K562 (cell line): ENCODE results near the gene NFE2. TPM values are rescaled to one million over a fixed set of nuclear protein-coding genes. Genes with fewer than 3 reads are reported as not detected.
A peak's percentile ranks its signal among the peaks of the same experiment; 100 is the strongest.

ENCODE experiments used
- ATAC-seq: fragments of 200-7000 bp; cut with Tn5 transposase; 3 replicates; pipeline ENCODE4 v1.9.1; 2020; ENCODE audit warnings: moderate library complexity
- BruUV-seq: library from RNA; stranded (reverse); fragments of 400-500 nt; replicated peaks from 2 replicates; lab custom pipeline; 2021; lab: Mats Ljungman, UMichigan
- CTCF ChIA-PET: fragments of 300-600 bp; formaldehyde crosslinking; extraction: SDS; loops from one replicate; lab custom pipeline; 2021; ENCODE audit warnings: low intra/inter-chr PET ratio; lab: Yijun Ruan, JAX
- POLR2A ChIA-PET: fragments of 300-600, 350-650 bp; sonication (Branson Sonifier 250); formaldehyde crosslinking; extraction: SDS; loops from one replicate; lab custom pipeline; 2021; ENCODE audit warnings: antibody characterized with exemption, inconsistent platforms; lab: Yijun Ruan, JAX
- DNase-seq, 4 experiments: peaks; one replicate each; pipeline versions ENCODE4 v3.0.0 to v3.0.0-alpha.2; 2011 to 2018; ENCODE audit warnings: low spot score in 3 of 4, mixed read lengths in 3 of 4; ENCODE audit errors: extremely low read depth in 1 of 4
- FAIRE-seq: peaks from 2 replicates; lab custom pipeline; 2011; peaks lifted over from hg19 to GRCh38; lab: Jason Lieb, UNC
- H2AFZ ChIP-seq: 2 replicates; pipeline ENCODE4 v1.6.0; 2011; ENCODE audit warnings: low read depth, low read length, control low read depth, inconsistent platforms
- H3K27ac ChIP-seq: fragments of 200-600 bp; 3 replicates; pipeline ENCODE4 v1.8.0; 2011; ENCODE audit warnings: low read depth, mild to moderate bottlenecking, control low read depth, inconsistent platforms, low read length, moderate library complexity, mixed read lengths; ENCODE audit errors: extremely low read depth
- H3K27me3 ChIP-seq, 2 experiments: fragments of 300-600 bp in 1 of 2; 2 replicates in 1 of 2; 3 replicates in 1 of 2; pipeline versions ENCODE4 v1.6.0 to v1.8.0; 2011; ENCODE audit warnings: inconsistent platforms in 2 of 2, low read length in 2 of 2, mild to moderate bottlenecking in 1 of 2, mixed read lengths in 1 of 2, moderate library complexity in 1 of 2; ENCODE audit not compliant: control insufficient read depth in 2 of 2, insufficient read depth in 2 of 2
- H3K36me3 ChIP-seq: fragments of 300-600 bp; 3 replicates; pipeline ENCODE4 v1.8.0; 2011; ENCODE audit warnings: mild to moderate bottlenecking, low read length, inconsistent platforms; ENCODE audit not compliant: control insufficient read depth, insufficient read depth
- H3K4me1 ChIP-seq, 2 experiments: fragments of 200-600 bp in 1 of 2; replicated peaks in 1 of 2; 2 replicates in 1 of 2; 3 replicates in 1 of 2; pipeline versions ENCODE4 v1.5.1 to v1.8.0; 2011; ENCODE audit warnings: inconsistent platforms in 2 of 2, low read length in 2 of 2, mild to moderate bottlenecking in 1 of 2, mixed read lengths in 1 of 2, moderate library complexity in 1 of 2; ENCODE audit not compliant: control insufficient read depth in 2 of 2, insufficient read depth in 2 of 2
- H3K4me2 ChIP-seq: 2 replicates; pipeline ENCODE4 v1.6.1; 2011; ENCODE audit warnings: low read length, control low read depth, inconsistent platforms, mixed read lengths; ENCODE audit not compliant: insufficient read depth
- H3K4me3 ChIP-seq: fragments of 200-600 bp; sonication (generic), shearing (Covaris generic); 2 replicates; pipeline ENCODE4 v1.5.1; 2016; ENCODE audit warnings: control low read depth, inconsistent platforms
- H3K79me2 ChIP-seq: fragments of 200-600 bp; 3 replicates; pipeline ENCODE4 v1.8.0; 2011; ENCODE audit warnings: low read length, inconsistent platforms; ENCODE audit not compliant: control insufficient read depth, insufficient read depth
- H3K9ac ChIP-seq, 2 experiments: 2 replicates each; pipeline versions ENCODE4 v1.6.0 to v1.6.1; 2011; ENCODE audit warnings: low read depth in 2 of 2, low read length in 2 of 2, control low read depth in 1 of 2, inconsistent platforms in 1 of 2, mild to moderate bottlenecking in 1 of 2, mixed read lengths in 1 of 2; ENCODE audit not compliant: insufficient read depth in 1 of 2
- H3K9me1 ChIP-seq: one replicate; pipeline ENCODE4 v1.6.0; 2011; ENCODE audit warnings: inconsistent platforms, mild to moderate bottlenecking, low read length, moderate library complexity; ENCODE audit not compliant: control insufficient read depth, insufficient read depth
- H3K9me3 ChIP-seq: replicated peaks from 2 replicates; pipeline ENCODE4 v1.5.1; 2011; ENCODE audit warnings: low read depth, low read length, inconsistent platforms; ENCODE audit not compliant: control insufficient read depth, insufficient read depth
- H4K20me1 ChIP-seq: replicated peaks from 2 replicates; pipeline ENCODE4 v1.6.1; 2011; ENCODE audit warnings: low read length, inconsistent platforms, mixed read lengths; ENCODE audit not compliant: control insufficient read depth, insufficient read depth
- ASH1L ChIP-seq: fragments of 450-650 bp; IDR thresholded peaks from 2 replicates; pipeline ENCODE4 v1.6.1; 2018; ENCODE audit warnings: borderline replicate concordance, mild to moderate bottlenecking, low read depth; ENCODE audit not compliant: partially characterized antibody
- BRD9 ChIP-seq: fragments of 450-650 bp; IDR thresholded peaks from 2 replicates; pipeline ENCODE4 v1.6.1; 2018; ENCODE audit warnings: low read depth; ENCODE audit not compliant: partially characterized antibody
- CTBP1 ChIP-seq: fragments of 450-650 bp; IDR thresholded peaks from 2 replicates; pipeline ENCODE4 v1.6.1; 2016; ENCODE audit warnings: borderline replicate concordance
- FOXK2 ChIP-seq, 2 experiments: fragments of 450-650 bp; IDR thresholded peaks in 1 of 2; conservative IDR thresholded peaks in 1 of 2; 2 replicates each; pipeline ENCODE4 v1.6.1; 2016; ENCODE audit warnings: low read depth in 2 of 2, mild to moderate bottlenecking in 1 of 2
- GMEB1 ChIP-seq: fragments of 250-450 bp; sonication (Bioruptor Pico); IDR thresholded peaks from 2 replicates; pipeline ENCODE4 v1.4.0; 2020; ENCODE audit warnings: mild to moderate bottlenecking
- HDGF ChIP-seq: fragments of 450-650 bp; IDR thresholded peaks from 2 replicates; pipeline ENCODE4 v1.6.1; 2016
- KLF1 ChIP-seq: fragments of 450-650 bp; IDR thresholded peaks from 2 replicates; pipeline ENCODE4 v1.6.1; 2016; ENCODE audit warnings: missing genetic modification characterization, missing compliant biosample characterization
- KLF16 ChIP-seq: IDR thresholded peaks from 2 replicates; pipeline ENCODE4 v1.6.1; 2016; ENCODE audit warnings: antibody characterized with exemption
- MIER1 ChIP-seq: fragments of 450-650 bp; IDR thresholded peaks from 2 replicates; pipeline ENCODE4 v1.6.1; 2016; ENCODE audit warnings: antibody characterized with exemption, mild to moderate bottlenecking, low read depth
- NCOA2 ChIP-seq, 2 experiments: fragments of 450-650 bp; IDR thresholded peaks; 2 replicates each; pipeline ENCODE4 v1.6.1; 2018; ENCODE audit warnings: mild to moderate bottlenecking in 2 of 2, moderate library complexity in 1 of 2; ENCODE audit not compliant: partially characterized antibody in 2 of 2
- NFXL1 ChIP-seq: fragments of 450-650 bp; formaldehyde crosslinking; IDR thresholded peaks from 2 replicates; pipeline ENCODE4 v1.4.0; 2021; ENCODE audit warnings: mild to moderate bottlenecking
- SIN3A ChIP-seq, 2 experiments: fragments of 150-350 bp in 1 of 2; IDR thresholded peaks; 2 replicates each; pipeline ENCODE4 v1.6.1; 2011 to 2016; ENCODE audit warnings: borderline replicate concordance in 2 of 2, low read depth in 2 of 2, low read length in 2 of 2, mild to moderate bottlenecking in 2 of 2, moderate library complexity in 2 of 2; ENCODE audit not compliant: control insufficient read depth in 1 of 2
- SMAD3 ChIP-seq: fragments of 450-650 bp; formaldehyde crosslinking; conservative IDR thresholded peaks from 2 replicates; pipeline ENCODE4 v1.4.0; 2020; ENCODE audit warnings: mild to moderate bottlenecking
- SMARCC2 ChIP-seq: fragments of 450-650 bp; IDR thresholded peaks from 2 replicates; pipeline ENCODE4 v1.6.1; 2017; ENCODE audit warnings: antibody characterized with exemption, moderate library complexity, mild to moderate bottlenecking, low read depth
- XRCC5 ChIP-seq: fragments of 200-400 bp; formaldehyde crosslinking; IDR thresholded peaks from 2 replicates; pipeline ENCODE4 v1.6.1; 2017; ENCODE audit warnings: low read depth, mild to moderate bottlenecking, low read length
- ZNF184 ChIP-seq: sonication (generic); formaldehyde crosslinking; IDR thresholded peaks from 2 replicates; pipeline ENCODE4 v1.5.0; 2020; ENCODE audit warnings: missing genetic modification reagents
- ZNF23 ChIP-seq: fragments of 250-450 bp; sonication (Bioruptor Pico); IDR thresholded peaks from 2 replicates; pipeline ENCODE4 v1.4.0; 2020; ENCODE audit warnings: mild to moderate bottlenecking
- ZNF253 ChIP-seq: fragments of 250-450 bp; sonication (Bioruptor Pico); conservative IDR thresholded peaks from 2 replicates; pipeline ENCODE4 v1.6.1; 2021; ENCODE audit warnings: mild to moderate bottlenecking
- WGBS: fragments of 100-300 bp; shearing (Covaris generic); methylation state at CpG from one replicate; pipeline ENCODE4 v1.1.6; 2016; ENCODE audit warnings: low coverage, mixed read lengths; ENCODE audit not compliant: insufficient coverage; ENCODE audit errors: missing lambda C conversion rate; 5-methylcytosine and 5-hydroxymethylcytosine counted together
- in situ Hi-C: fragments of 300-500 bp; cut with MboI; formaldehyde crosslinking; loops from 4 replicates; pipeline ENCODE4 v1.15.0; 2018; ENCODE audit warnings: inconsistent platforms, mixed read lengths
- intact Hi-C: fragments of 100-400 bp; cut with micrococcal nuclease; formaldehyde crosslinking; loops from 2 replicates; pipeline ENCODE4 v1.14.2; 2022
- polyA plus RNA-seq, 8 experiments: library from polyadenylated mRNA; depleted of rRNA in 4 of 8; stranded (reverse) in 5 of 8; unstranded in 3 of 8; fragments of >200 nt; fragmentation: Nextera tagmentation in 2 of 8; fragmentation: Illumina TruSeq in 1 of 8; extraction: Ambion mirVana in 2 of 8; extraction: Trizol in 1 of 8; gene quantifications; 2 replicates each; pipeline versions ENCODE4 v1.2.1 to v1.2.3, GENCODE V29; 2011 to 2014; ENCODE audit warnings: inconsistent platforms in 1 of 8, missing spikeins in 1 of 8
- total RNA-seq, 7 experiments: library from RNA; depleted of rRNA in 6 of 7; stranded (reverse); fragments of >200 nt in 6 of 7; fragmentation: Illumina TruSeq in 2 of 7; extraction: Trizol in 2 of 7; gene quantifications; 2 replicates each; pipeline versions ENCODE4 v1.2.1 to v1.2.3, GENCODE V29; 2011 to 2021; ENCODE audit warnings: low replicate concordance in 1 of 7

Gene NFE2
- total and polyA plus RNA-seq, 9 of the 15 experiments (the other 6 are each of a cell fraction or from before 2014, with no cell fraction given), result 12.3 to 282 (median 208) TPM

GRCh38 chr12:54298904-54299303 lies 1.9 kb downstream of the NFE2 start (continued):
- TF ChIP-seq SIN3A (IDR thresholded peaks at IDR 0.05; ENCODE audit: borderline replicate concordance in 2 of 2, control insufficient read depth in 1 of 2, low read depth in 2 of 2, low read length in 2 of 2) (peak in 1 of 2 experiments; percentile 56; a peak in 1 of 4 replicates), ZNF184 (no peak), ASH1L (no peak), KLF1 (tag) (no peak), BRD9 (peak; percentile 44)
- TF ChIP-seq, all 486 proteins: peak for 20

- H3K4me2 ChIP-seq, result peak overlapping the region; percentile 99
- H3K9ac ChIP-seq, result peak overlapping the region; percentile 72 to 85
- 0% methylated on average over 5 of the region's 5 CpGs for WGBS
- H3K36me3 ChIP-seq, result peaks cover 78% of the 10 kb centered on the region
- no peaks in the 10 kb centered on the region for H3K9me3 ChIP-seq
- no peaks in the 10 kb centered on the region for H3K9me1 ChIP-seq
- BruUV-seq, result no TSS peak
- H3K79me2 ChIP-seq, result peaks cover 98% of the 10 kb centered on the region
- H3K4me3 ChIP-seq, result peak overlapping the region; percentile 53
- H3K27ac ChIP-seq, result peak overlapping the region; percentile 84
- peaks cover 25 to 27% of the 10 kb centered on the region in 2 experiments; a peak in 4 of 5 replicates for H3K4me1 ChIP-seq
- ChIA-PET POLR2A (interaction anchor here (0.7 to 9.8 kb wide), 7 partner anchors 11 to 131 kb away, joined by 4 to 155 read pairs (median 55); partner anchors contain the start of genes CBX5, COPZ1 and HNRNPA1), CTCF (interaction anchor here (0.6 to 4.1 kb wide), 3 partner anchors 29 to 73 kb away, joined by 3 to 33 read pairs (median 4); partner anchors contain the start of gene COPZ1)
- no peak overlapping the region for H2AFZ ChIP-seq
- peak in 2 of 4 experiments; percentile 49 to 78 for DNase-seq
- FAIRE-seq, result peak; percentile 78
- H4K20me1 ChIP-seq, result peaks cover 13% of the 10 kb centered on the region; the same call in 1 of the 2 replicates
- in situ Hi-C loops, result loop anchor here (10.0 kb wide), 1 partner anchor 68 kb away; the partner anchor contains the start of gene GPR84
- no peak for ATAC-seq
- no peaks in the 10 kb centered on the region; a peak in 1 of 5 replicates for H3K27me3 ChIP-seq
- intact Hi-C loops, result loop anchor here (10.0 kb wide), 1 partner anchor 282 kb away; no protein-coding TSS in a partner anchor
- TF ChIP-seq BRD9, result peak; percentile 72
- TF ChIP-seq MIER1, result 0 out of 2 replicates have a peak, but pooled peaks have one; percentile 17
- peak; percentile 79 for TF ChIP-seq ZNF253 (CRISPR knock-in tag)
- TF ChIP-seq XRCC5, result no peak
- TF ChIP-seq SMARCC2, result 0 out of 2 replicates have a peak, but pooled peaks have one; percentile 39
- peak; percentile 94; the same call in 1 of the 2 replicates for TF ChIP-seq HDGF
- TF ChIP-seq SMAD3, result no peak
- 0 out of 2 replicates have a peak, but pooled peaks have one; percentile 43 for TF ChIP-seq KLF16
- TF ChIP-seq GMEB1, result no peak
- TF ChIP-seq NCOA2 (IDR thresholded peaks at IDR 0.05; ENCODE audit: partially characterized antibody in 2 of 2), result no peak
- no peak for TF ChIP-seq NFXL1
- TF ChIP-seq FOXK2 (conservative IDR thresholded peaks at IDR 0.05 in 1 of 2, IDR thresholded peaks at IDR 0.05 in 1 of 2; ENCODE audit: low read depth in 2 of 2), result peak in 1 of 2 experiments; percentile 25; a peak in 1 of 4 replicates
- TF ChIP-seq ZNF23 (CRISPR knock-in tag), result no peak
- TF ChIP-seq CTBP1, result peak; percentile 88
Measured at GRCh38 chr12:54296393-54297099, 4.3 kb downstream of the NFE2 start.
